Measurements from ENCODE around the gene GSG1L.

Gene GSG1L

GRCh38 chr16:28014851-28015250, 48.7 kb downstream of the GSG1L start:
- no peak for DNase-seq (ENCODE audit: low spot score)

GRCh38 chr16:28013878-28014277, 49.6 kb downstream of the GSG1L start:
- DNase-seq (ENCODE audit: low spot score): no peak

DNA sequence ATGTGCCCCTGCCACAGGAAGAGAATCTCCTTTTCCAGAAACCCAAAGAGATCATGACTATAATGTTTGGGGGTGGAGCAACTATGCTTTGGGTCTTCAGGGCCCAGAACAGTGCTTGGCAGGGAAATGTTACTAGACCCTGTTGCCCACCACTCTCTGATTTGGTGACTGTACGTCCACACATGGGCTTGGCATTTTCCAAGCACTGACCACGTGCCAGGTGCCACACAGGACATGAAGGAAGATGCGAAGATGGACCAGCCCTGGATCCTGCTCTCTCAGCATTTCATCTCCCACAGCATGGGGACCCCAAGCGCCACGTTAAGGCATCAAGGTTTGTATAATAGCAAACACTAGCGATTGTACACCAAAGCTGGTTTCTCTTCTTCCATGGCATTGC, 50.1 kb downstream of the GSG1L start:
- no peak for DNase-seq (ENCODE audit: low spot score)

GRCh38 chr16:28011971-28012445, 51.5 kb downstream of the GSG1L start:
- DNase-seq (ENCODE audit: low spot score): no peak

- DNase-seq (ENCODE audit: low spot score): no peak
Measured at GRCh38 chr16:28011223-28011622, 52.3 kb downstream of the GSG1L start.

DNA sequence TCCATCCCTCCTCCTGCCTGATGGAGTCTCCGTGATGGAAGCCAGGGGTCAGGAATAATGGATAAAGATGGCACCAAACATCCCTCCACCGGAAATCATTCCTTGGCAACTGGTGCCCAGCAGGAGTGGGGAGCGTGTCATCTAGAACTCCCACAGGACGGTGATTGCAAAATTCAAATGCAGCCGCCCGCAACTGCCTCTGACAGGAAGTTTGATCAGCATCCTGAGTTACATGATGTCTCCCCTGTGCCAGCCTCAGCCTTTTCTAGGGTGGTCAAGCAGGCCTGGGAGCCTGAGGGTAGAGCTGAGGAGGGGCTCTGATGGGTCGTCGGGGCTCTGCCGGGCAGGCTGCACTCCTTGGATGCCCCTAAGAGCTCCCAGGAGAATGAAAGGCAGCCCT, 52.8 kb downstream of the GSG1L start:
- peak; percentile 6 for DNase-seq (ENCODE audit: low spot score)

GRCh38 chr16:28009586-28010373, 53.7 kb downstream of the GSG1L start:
- DNase-seq (ENCODE audit: low spot score): no peak

DNA sequence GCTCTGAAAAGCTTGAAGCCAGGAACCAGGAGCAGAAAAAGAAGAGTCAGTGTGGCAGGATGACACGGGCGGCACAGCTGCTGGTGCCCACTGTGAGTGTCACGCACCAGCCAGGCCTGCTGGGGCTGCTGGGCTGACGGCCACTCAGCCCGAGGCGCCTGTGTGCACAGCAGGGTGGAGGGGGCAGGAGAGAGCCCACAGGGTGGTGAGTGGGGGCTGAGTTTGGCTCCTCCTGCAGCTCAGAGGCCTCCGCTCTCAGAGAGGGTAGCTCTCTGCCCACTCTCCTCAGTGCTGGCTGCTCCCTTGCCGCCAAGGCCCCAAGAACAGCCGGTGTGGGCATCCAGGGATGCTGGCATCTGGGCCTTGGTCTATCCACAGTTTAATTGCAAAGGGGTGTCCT, 59.6 kb downstream of the GSG1L start:
- DNase-seq (ENCODE audit: low spot score): no peak

DNA sequence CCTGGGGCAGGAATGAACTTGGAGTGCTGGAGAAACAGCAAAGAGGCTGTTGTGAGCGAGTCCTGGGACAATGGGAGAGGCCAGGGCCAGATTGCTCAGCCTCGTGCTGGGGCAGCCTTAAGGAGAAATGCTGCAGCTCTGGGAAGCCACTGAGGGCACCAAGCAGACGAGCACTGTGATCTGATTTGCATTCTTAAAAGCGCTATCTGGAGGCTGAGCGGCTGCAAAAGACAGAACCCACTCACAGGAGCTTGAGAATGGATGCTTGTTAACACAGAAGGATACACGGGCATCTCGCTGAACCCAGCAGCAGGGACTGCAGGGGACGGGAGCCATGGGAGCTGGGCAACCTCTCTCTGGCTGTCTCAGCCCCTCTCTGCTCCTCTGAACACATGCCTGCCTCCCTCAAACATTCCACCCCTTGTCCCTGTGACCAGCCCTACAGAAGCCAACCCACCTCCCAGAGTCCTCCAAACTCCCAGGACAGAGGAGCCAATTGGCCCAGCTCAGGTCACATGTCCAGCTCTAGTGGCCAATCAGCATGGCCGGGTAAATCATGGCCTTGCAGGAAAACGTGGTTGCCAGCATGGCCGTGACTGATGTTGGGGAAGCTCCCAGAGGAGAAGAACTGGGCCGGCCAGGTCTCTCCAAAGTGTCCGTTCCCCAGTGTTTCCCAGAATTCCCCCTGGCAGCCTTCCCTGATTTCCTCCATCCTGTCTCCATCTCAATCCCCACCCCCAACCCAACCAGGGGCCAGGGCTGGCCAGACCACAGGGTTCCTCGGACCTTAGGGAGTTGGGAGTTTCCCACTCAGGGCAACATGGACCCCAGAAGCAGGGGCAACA, 60.3 kb downstream of the GSG1L start:
- no peak for DNase-seq (ENCODE audit: low spot score)

DNA sequence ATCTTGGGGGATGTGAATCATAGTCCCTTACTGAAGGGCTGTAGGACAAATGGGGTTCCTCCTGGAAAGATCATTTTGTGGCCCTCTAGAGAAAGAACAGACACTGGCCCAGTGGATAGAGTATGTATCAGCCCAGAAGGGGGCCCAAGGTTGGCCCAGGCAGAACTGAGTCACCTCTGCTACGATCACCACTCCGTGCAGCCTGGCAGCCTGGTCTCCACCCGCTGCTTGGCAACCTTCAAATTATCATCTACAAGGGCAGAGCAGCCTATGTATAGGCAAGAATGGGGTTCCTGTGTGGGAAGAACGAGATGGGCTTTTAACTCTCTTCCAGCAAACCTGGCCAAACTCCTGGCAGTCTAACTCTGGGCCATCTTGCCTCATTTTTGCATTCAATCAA, 61.9 kb downstream of the GSG1L start:
- DNase-seq (ENCODE audit: low spot score): no peak

GRCh38 chr16:28001184-28001583, 62.3 kb downstream of the GSG1L start:
- DNase-seq (ENCODE audit: low spot score): no peak

DNA sequence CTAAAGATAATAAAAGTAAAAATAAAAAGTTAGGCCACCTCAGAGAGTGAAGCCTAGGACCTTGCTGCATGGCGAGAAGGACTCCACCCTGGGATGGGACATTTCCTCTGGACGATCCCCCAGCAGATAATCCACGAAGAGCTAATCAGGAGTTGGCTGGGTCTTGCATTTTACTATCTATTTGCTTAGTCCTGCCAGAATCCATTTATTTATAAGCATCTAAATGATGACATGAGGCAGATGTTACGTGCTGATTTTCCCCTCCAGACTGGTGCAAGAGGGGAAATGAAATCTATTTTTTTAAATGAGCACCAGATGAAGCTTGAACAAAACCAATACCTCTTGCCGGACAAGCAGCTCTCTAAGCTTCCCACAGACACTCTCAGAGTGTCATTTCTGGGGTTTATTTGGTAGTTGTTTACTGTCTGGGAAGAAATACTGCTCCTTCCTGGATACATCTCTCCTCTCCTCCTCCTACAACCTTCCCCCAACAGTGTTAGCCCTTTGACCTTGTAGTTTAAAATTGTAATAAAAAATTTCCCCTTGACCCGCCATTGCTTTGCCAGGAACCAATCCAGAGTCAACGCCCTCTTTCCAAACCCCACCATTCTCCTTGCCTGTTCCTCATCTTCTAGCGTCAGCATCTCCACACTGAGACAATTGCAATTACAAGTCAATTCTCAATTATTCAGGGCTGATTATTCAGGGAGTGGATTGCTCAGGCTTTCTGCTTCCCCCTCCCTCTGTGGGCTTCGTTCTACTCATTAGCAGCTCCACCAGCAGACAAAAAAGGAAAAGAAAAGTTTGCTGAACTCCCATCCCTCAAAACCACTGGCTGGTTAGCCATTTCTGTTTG, 63.0 kb downstream of the GSG1L start:
- DNase-seq (ENCODE audit: low spot score): no peak

- DNase-seq (ENCODE audit: low spot score): peak; percentile 18
Measured at GRCh38 chr16:27999687-28000086, 63.8 kb downstream of the GSG1L start.

DNA sequence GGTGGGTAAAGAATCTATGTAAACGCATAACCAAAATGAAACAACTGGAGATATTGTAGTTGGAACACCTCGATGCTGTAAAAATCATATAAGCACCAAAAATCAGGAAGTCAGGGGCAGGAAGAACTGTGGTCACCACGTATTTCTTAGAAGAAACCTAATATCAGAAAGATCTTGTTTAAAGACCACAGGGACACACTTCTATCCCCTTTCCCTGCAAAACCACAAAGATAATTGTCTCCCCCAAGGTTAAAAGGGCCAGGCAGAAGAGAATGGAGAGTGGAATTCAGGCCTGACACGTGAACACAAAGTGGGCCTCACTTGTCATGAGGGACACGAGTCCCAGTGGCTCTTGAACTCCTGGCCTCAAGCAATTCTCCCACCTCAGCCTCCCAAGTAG, 68.1 kb downstream of the GSG1L start:
- no peak for DNase-seq (ENCODE audit: low spot score)

- DNase-seq (ENCODE audit: low spot score): no peak
Measured at GRCh38 chr16:27994686-27995085, 68.8 kb downstream of the GSG1L start.

- DNase-seq (ENCODE audit: low spot score): no peak
Measured at GRCh38 chr16:27993587-27993986, 69.9 kb downstream of the GSG1L start.

- DNase-seq (ENCODE audit: low spot score): no peak
Measured at GRCh38 chr16:27991876-27992275, 71.6 kb downstream of the GSG1L start.

DNA sequence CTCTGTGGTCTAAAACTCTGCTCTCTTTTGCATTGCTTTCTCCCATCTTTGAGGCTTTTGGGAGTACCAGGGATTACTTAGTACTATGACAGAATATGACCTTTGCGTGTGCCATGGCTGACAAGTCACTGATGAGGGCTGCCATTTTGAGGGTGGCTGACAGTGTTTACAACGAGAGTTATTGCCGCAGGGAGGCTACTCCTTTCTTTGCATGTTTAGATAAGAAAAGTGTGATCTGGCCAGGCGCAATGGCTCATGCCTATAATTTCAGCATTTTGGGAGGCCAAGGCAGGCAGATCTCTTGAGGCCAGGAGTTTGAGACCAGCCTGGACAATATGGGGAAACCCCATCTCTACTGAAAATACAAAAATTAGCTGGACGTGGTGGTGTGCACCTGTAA, 77.5 kb downstream of the GSG1L start:
- no peak for DNase-seq (ENCODE audit: low spot score)

- no peak for DNase-seq (ENCODE audit: low spot score)
Measured at GRCh38 chr16:27984121-27984520, 79.4 kb downstream of the GSG1L start.

- no peak for DNase-seq (ENCODE audit: low spot score)
Measured at GRCh38 chr16:27983244-27983643, 80.3 kb downstream of the GSG1L start.

DNA sequence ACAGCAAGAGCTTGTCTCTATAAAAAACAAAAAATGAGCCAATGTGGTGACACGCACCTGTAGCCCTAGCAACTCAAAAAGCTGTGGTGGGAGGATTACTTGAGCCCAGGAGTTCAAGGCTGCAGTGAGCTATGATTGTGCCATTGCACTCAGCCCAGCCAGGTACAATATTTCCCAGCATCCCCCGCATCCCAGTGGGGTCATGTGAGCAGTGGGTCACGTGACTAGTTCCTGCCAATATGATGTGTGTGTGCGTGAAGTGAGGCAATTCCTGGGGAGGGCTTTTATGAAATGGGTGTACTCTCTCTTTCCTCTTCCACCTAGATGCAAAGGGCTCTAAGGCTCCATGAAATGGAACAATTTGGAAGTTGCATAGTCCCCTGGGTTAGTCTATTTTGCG, 81.3 kb downstream of the GSG1L start:
- DNase-seq (ENCODE audit: low spot score): no peak

All from kidney tubule cell (primary cell).